EL (cell line): ENCODE data around the gene ETV3L.
"Not testable (repeated sequence)": the region's sequence is repeated elsewhere in the genome, so short reads cannot be mapped to it uniquely, and the experiment has no call there.

ENCODE experiments used
- DNase-seq: peaks from one replicate; pipeline ENCODE4 v3.0.0-alpha.2; 2016

The ETV3L gene

GRCh38 chr1:157104598-157105293 lies 5.1 kb upstream of the ETV3L start:
- peak; percentile 29 for DNase-seq

GRCh38 chr1:157103268-157103667 lies 3.7 kb upstream of the ETV3L start:
- DNase-seq = no peak

- no peak for DNase-seq
Measured at GRCh38 chr1:157101149-157101548, 1.5 kb upstream of the ETV3L start.

GRCh38 chr1:157098987-157099632 lies 498 bp downstream of the ETV3L start:
- not testable (repeated sequence) for DNase-seq

- DNase-seq = no peak
Measured at GRCh38 chr1:157098519-157098918, 1.1 kb downstream of the ETV3L start.

GRCh38 chr1:157097692-157098091 lies 1.9 kb downstream of the ETV3L start:
- DNase-seq = no peak

- DNase-seq = no peak
Measured at GRCh38 chr1:157096881-157097280, 2.7 kb downstream of the ETV3L start.

GRCh38 chr1:157095551-157095950 lies 4.1 kb downstream of the ETV3L start:
- no peak for DNase-seq

GRCh38 chr1:157095091-157095490 lies 4.5 kb downstream of the ETV3L start:
- DNase-seq = no peak

- no peak for DNase-seq
Measured at GRCh38 chr1:157092831-157093230, 6.8 kb downstream of the ETV3L start.

- DNase-seq = no peak
Measured at GRCh38 chr1:157091668-157092273, 7.8 kb downstream of the ETV3L start.

- DNase-seq = no peak
Measured at GRCh38 chr1:157091186-157091585, 8.4 kb downstream of the ETV3L start.

- no peak for DNase-seq
Measured at GRCh38 chr1:157090771-157091170, 8.8 kb downstream of the ETV3L start.

GRCh38 chr1:157090196-157090647 lies 9.4 kb downstream of the ETV3L start:
- DNase-seq = peak; percentile 78

GRCh38 chr1:157089789-157090188 lies 9.8 kb downstream of the ETV3L start:
- no peak for DNase-seq

GRCh38 chr1:157088607-157089006 lies 11.0 kb downstream of the ETV3L start:
- DNase-seq = no peak

- DNase-seq = no peak
Measured at GRCh38 chr1:157087030-157087429, 12.6 kb downstream of the ETV3L start.

GRCh38 chr1:157086299-157086698 lies 13.3 kb downstream of the ETV3L start:
- DNase-seq = no peak

- peak; percentile 45 for DNase-seq
Measured at GRCh38 chr1:157085421-157085820, 14.2 kb downstream of the ETV3L start.

GRCh38 chr1:157084720-157085119 lies 14.9 kb downstream of the ETV3L start:
- no peak for DNase-seq

- DNase-seq = no peak
Measured at GRCh38 chr1:157081707-157082106, 17.9 kb downstream of the ETV3L start.

- DNase-seq = no peak
Measured at GRCh38 chr1:157080714-157081113, 18.9 kb downstream of the ETV3L start.

- no peak for DNase-seq
Measured at GRCh38 chr1:157077394-157077793, 22.2 kb downstream of the ETV3L start.
